ENCODE results near the gene FAN1. TPM values are rescaled to one million over a fixed set of nuclear protein-coding genes. Genes with fewer than 3 reads are reported as not detected.
A peak's percentile ranks its signal among the peaks of the same experiment; 100 is the strongest.

FAN1 gene
- total and polyA plus RNA-seq, 2 donors from 2014 or later: 11.4 to 23.7 TPM

GRCh38 chr15:30927148-30927761, 23.5 kb downstream of the FAN1 start:
- H3K4me3 ChIP-seq (ENCODE audit: low read length in 3 of 3): no peak overlapping the region
- DNase-seq (no peak), FAIRE-seq (no peak)
- no peak for TF ChIP-seq CTCF (IDR thresholded peaks at IDR 0.05; ENCODE audit: borderline replicate concordance, extremely low read depth, insufficient read depth)
- intact Hi-C loops (cut with DNase I): no loop called here
- peaks cover 10 to 52% (median 18%) of the 10 kb centered on the region in 3 donors for H3K36me3 ChIP-seq (ENCODE audit: control insufficient read depth in 2 of 3, insufficient read depth in 3 of 3, low read length in 3 of 3)
- H3K9ac ChIP-seq (ENCODE audit: low read length in 3 of 3): no peak overlapping the region
- peaks cover 7 to 17% (median 11%) of the 10 kb centered on the region in 3 donors for H3K4me1 ChIP-seq (ENCODE audit: control insufficient read depth in 2 of 3, insufficient read depth in 2 of 3, low read depth in 1 of 3, low read length in 3 of 3)
- H3K27ac ChIP-seq (ENCODE audit: low read depth in 2 of 2, low read length in 2 of 2): no peak overlapping the region
- H3K27me3 ChIP-seq (ENCODE audit: control insufficient read depth, insufficient read depth, low read length): no peaks in the 10 kb centered on the region
- H3K9me3 ChIP-seq (ENCODE audit: control insufficient read depth in 2 of 3, insufficient read depth in 1 of 3, low read length in 3 of 3): no peaks in the 10 kb centered on the region

- H3K36me3 ChIP-seq (ENCODE audit: control insufficient read depth in 2 of 3, insufficient read depth in 3 of 3, low read length in 3 of 3): peaks cover 10 to 49% (median 18%) of the 10 kb centered on the region in 3 donors
- H3K4me1 ChIP-seq (ENCODE audit: control insufficient read depth in 2 of 3, insufficient read depth in 2 of 3, low read depth in 1 of 3, low read length in 3 of 3): peaks cover 1 to 11% (median 3%) of the 10 kb centered on the region in 3 donors
- H3K27me3 ChIP-seq (ENCODE audit: control insufficient read depth, insufficient read depth, low read length): no peaks in the 10 kb centered on the region
- DNase-seq (no peak), FAIRE-seq (no peak)
- no peak overlapping the region for H3K4me3 ChIP-seq (ENCODE audit: low read length in 3 of 3)
- no peaks in the 10 kb centered on the region for H3K9me3 ChIP-seq (ENCODE audit: control insufficient read depth in 2 of 3, insufficient read depth in 1 of 3, low read length in 3 of 3)
- H3K27ac ChIP-seq (ENCODE audit: low read depth in 2 of 2, low read length in 2 of 2): no peak overlapping the region
- intact Hi-C loops (cut with DNase I): no loop called here
- no peak for TF ChIP-seq CTCF (IDR thresholded peaks at IDR 0.05; ENCODE audit: borderline replicate concordance, extremely low read depth, insufficient read depth)
- no peak overlapping the region for H3K9ac ChIP-seq (ENCODE audit: low read length in 3 of 3)
Measured at GRCh38 chr15:30928076-30928475, 24.4 kb downstream of the FAN1 start.

GRCh38 chr15:30929064-30929669, 25.5 kb downstream of the FAN1 start:
- Histone ChIP-seq H3K9me3 (ENCODE audit: control insufficient read depth in 2 of 3, insufficient read depth in 1 of 3, low read length in 3 of 3) (no peaks in the 10 kb centered on the region), H3K36me3 (ENCODE audit: control insufficient read depth in 2 of 3, insufficient read depth in 3 of 3, low read length in 3 of 3) (peaks cover 7 to 44% (median 18%) of the 10 kb centered on the region in 3 donors), H3K4me1 (ENCODE audit: control insufficient read depth in 2 of 3, insufficient read depth in 2 of 3, low read depth in 1 of 3, low read length in 3 of 3) (peaks cover 0 to 1% (median 0%) of the 10 kb centered on the region in 3 donors), H3K9ac (ENCODE audit: low read length in 3 of 3) (no peak overlapping the region), H3K27ac (ENCODE audit: low read depth in 2 of 2, low read length in 2 of 2) (no peak overlapping the region), H3K4me3 (ENCODE audit: low read length in 3 of 3) (no peak overlapping the region), H3K27me3 (ENCODE audit: control insufficient read depth, insufficient read depth, low read length) (no peaks in the 10 kb centered on the region)
- FAIRE-seq (no peak), DNase-seq (peak in 1 of 5 donors; percentile 26)
- intact Hi-C loops (cut with DNase I): no loop called here
- TF ChIP-seq CTCF (IDR thresholded peaks at IDR 0.05; ENCODE audit: borderline replicate concordance, extremely low read depth, insufficient read depth): no peak

All from kidney (tissue), 14 donors.